ENCODE results near the gene RHOF. TPM values are rescaled to one million over a fixed set of nuclear protein-coding genes. Genes with fewer than 3 reads are reported as not detected.

RHOF gene
- total RNA-seq, 1 experiment from 2014 or later, result 71.8 TPM

GRCh38 chr12:121795034-121795968 lies 1.8 kb upstream of the RHOF start:
- peak overlapping the region; percentile 91 for H3K27ac ChIP-seq (ENCODE audit: low read length)

GRCh38 chr12:121794534-121795033 lies 1.1 kb upstream of the RHOF start:
- in situ Hi-C loops (cut with HindIII; ENCODE audit: low pct_unique_long_range_greater_than_20kb, low sequenced_read_pairs) (no loop called here), intact Hi-C loops (cut with micrococcal nuclease; ENCODE audit: unreplicated experiment) (loop anchor here (2.0 to 5.0 kb wide), 2 partner anchors 94 to 97 kb away; partner anchors contain the start of gene PSMD9)
- peaks cover 4% of the 10 kb centered on the region; the same call in 1 of the 2 replicates for H3K36me3 ChIP-seq (ENCODE audit: control insufficient read depth, insufficient read depth, low read length)
- H3K27me3 ChIP-seq (ENCODE audit: control insufficient read depth, insufficient read depth, low read length), result no peaks in the 10 kb centered on the region
- BruUV-seq (replicated peaks), result no TSS peak
- H3K27ac ChIP-seq (ENCODE audit: low read length), result peak overlapping the region; percentile 91
- CTCF ChIA-PET, result interaction anchor here (0.5 to 4.3 kb wide), 16 partner anchors 9 to 242 kb away, joined by 3 to 72 read pairs (median 4); partner anchors contain the start of genes CFAP251, PSMD9 and SETD1B
- ATAC-seq, result peak; percentile 9
- POLR2A ChIA-PET, result interaction anchor here (1.5 kb wide), 1 partner anchor 16 kb away, joined by 3 read pairs; no protein-coding TSS in a partner anchor
- DNase-seq (ENCODE audit: low read depth, low spot score), result no peak
- TF ChIP-seq SIN3A (IDR thresholded peaks at IDR 0.05; ENCODE audit: borderline replicate concordance, insufficient read depth, low read depth, low read length) (no peak), TCF7L2 (IDR thresholded peaks at IDR 0.05; ENCODE audit: low read depth, low read length) (no peak), CTCF (IDR thresholded peaks at IDR 0.05) (peak; percentile 75; the same call in 1 of the 2 replicates), REST (IDR thresholded peaks at IDR 0.05; ENCODE audit: insufficient read depth in 1 of 2, low read depth in 2 of 2, low read length in 1 of 2) (no peak), POLR2AphosphoS5 (IDR thresholded peaks at IDR 0.05; ENCODE audit: low read depth, low read length) (peak; percentile 64)
- H3K4me3 ChIP-seq (ENCODE audit: low read depth in 2 of 2, low read length in 2 of 2), result peak overlapping the region; percentile 75 to 77
- H3K4me1 ChIP-seq (ENCODE audit: control insufficient read depth, insufficient read depth, low read length), result peaks cover 69% of the 10 kb centered on the region
- H3K9me3 ChIP-seq (ENCODE audit: control insufficient read depth, insufficient read depth, low read depth, low read length), result no peaks in the 10 kb centered on the region

More at GRCh38 chr12:121795034-121795968, 1.8 kb upstream of the RHOF start:
- in situ Hi-C loops (cut with HindIII; ENCODE audit: low pct_unique_long_range_greater_than_20kb, low sequenced_read_pairs), result no loop called here
- Histone ChIP-seq H3K4me3 (ENCODE audit: low read depth in 2 of 2, low read length in 2 of 2) (peak overlapping the region; percentile 75 to 77; a peak in 3 of 4 replicates), H3K9me3 (ENCODE audit: control insufficient read depth, insufficient read depth, low read depth, low read length) (no peaks in the 10 kb centered on the region), H3K27me3 (ENCODE audit: control insufficient read depth, insufficient read depth, low read length) (no peaks in the 10 kb centered on the region), H3K4me1 (ENCODE audit: control insufficient read depth, insufficient read depth, low read length) (peaks cover 63% of the 10 kb centered on the region), H3K36me3 (ENCODE audit: control insufficient read depth, insufficient read depth, low read length) (peaks cover 4% of the 10 kb centered on the region; the same call in 1 of the 2 replicates)
- CTCF ChIA-PET, result interaction anchor here (0.5 to 4.3 kb wide), 14 partner anchors 9 to 197 kb away, joined by 3 to 72 read pairs (median 6); partner anchors contain the start of genes CFAP251, PSMD9 and SETD1B
- TF ChIP-seq CTCF (IDR thresholded peaks at IDR 0.05) (peak; percentile 81), POLR2AphosphoS5 (IDR thresholded peaks at IDR 0.05; ENCODE audit: low read depth, low read length) (no peak; the same call in 1 of the 2 replicates)
- ATAC-seq (peak; percentile 36), DNase-seq (ENCODE audit: low read depth, low spot score) (no peak)
- no TSS peak for BruUV-seq (replicated peaks)
- POLR2A ChIA-PET, result interaction anchor here (0.6 to 1.5 kb wide), 3 partner anchors 16 to 316 kb away, joined by 3 to 8 read pairs (median 4); no protein-coding TSS in a partner anchor
- intact Hi-C loops (cut with micrococcal nuclease; ENCODE audit: unreplicated experiment), result loop anchor here (2.0 kb wide), 1 partner anchor 94 kb away; the partner anchor contains the start of gene PSMD9
